ENCODE results near the gene TMEM150C. TPM values are rescaled to one million over a fixed set of nuclear protein-coding genes. Genes with fewer than 3 reads are reported as not detected.

Gene TMEM150C
- total RNA-seq, 1 experiment from 2014 or later, result 1.8 TPM

DNA sequence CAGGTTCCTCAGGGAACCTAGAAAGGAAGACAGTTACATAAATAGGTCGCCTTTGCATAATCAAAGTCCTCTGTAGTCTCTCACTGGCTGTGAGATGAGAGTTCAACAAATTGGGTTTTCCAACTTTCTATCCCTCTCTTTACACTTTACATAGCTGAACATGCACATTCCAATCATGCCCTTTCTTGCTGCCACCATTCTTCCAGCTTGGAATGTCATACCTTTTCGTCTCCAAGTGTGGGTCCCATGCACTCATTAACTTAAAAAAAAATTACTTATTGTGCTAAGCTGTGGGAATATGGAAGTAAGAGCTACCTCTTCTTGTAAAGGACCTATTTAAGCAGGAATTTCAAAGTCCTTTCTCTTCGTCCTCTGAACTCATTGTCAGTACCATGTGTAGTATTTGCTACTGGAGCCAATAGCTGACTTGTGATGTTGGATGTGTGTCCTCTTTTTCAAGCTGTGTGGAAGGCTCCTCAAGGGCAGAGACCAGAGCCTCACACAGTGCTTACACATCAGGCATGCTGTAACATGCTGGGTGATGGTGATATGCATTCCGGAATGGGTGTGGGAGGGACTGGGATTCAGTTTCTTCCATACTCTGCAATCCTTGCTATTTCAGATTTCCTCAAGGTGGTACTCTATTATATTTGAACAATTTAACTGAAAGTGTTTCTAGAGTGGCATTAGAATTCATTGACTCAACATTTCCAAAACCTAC is 124.3 kb downstream of the TMEM150C start:
- BruUV-seq (replicated peaks), result no TSS peak
- intact Hi-C loops (cut with micrococcal nuclease; ENCODE audit: unreplicated experiment), result no loop called here
- Histone ChIP-seq H3K27ac (ENCODE audit: low read length) (no peak overlapping the region), H3K4me3 (ENCODE audit: low read depth in 2 of 2, low read length in 2 of 2) (no peak overlapping the region), H3K9me3 (ENCODE audit: control insufficient read depth, insufficient read depth, low read depth, low read length) (no peaks in the 10 kb centered on the region), H3K4me1 (ENCODE audit: control insufficient read depth, insufficient read depth, low read length) (peaks cover 7% of the 10 kb centered on the region; the same call in 1 of the 2 replicates), H3K27me3 (ENCODE audit: control insufficient read depth, insufficient read depth, low read length) (no peaks in the 10 kb centered on the region), H3K36me3 (ENCODE audit: control insufficient read depth, insufficient read depth, low read length) (no peaks in the 10 kb centered on the region; the same call in 1 of the 2 replicates)
- in situ Hi-C loops (cut with HindIII; ENCODE audit: low pct_unique_long_range_greater_than_20kb, low sequenced_read_pairs), result no loop called here
- ChIA-PET CTCF (no interaction called here), POLR2A (no interaction called here)
- no peak for DNase-seq (ENCODE audit: low read depth, low spot score)
- TF ChIP-seq, protein P1, sequence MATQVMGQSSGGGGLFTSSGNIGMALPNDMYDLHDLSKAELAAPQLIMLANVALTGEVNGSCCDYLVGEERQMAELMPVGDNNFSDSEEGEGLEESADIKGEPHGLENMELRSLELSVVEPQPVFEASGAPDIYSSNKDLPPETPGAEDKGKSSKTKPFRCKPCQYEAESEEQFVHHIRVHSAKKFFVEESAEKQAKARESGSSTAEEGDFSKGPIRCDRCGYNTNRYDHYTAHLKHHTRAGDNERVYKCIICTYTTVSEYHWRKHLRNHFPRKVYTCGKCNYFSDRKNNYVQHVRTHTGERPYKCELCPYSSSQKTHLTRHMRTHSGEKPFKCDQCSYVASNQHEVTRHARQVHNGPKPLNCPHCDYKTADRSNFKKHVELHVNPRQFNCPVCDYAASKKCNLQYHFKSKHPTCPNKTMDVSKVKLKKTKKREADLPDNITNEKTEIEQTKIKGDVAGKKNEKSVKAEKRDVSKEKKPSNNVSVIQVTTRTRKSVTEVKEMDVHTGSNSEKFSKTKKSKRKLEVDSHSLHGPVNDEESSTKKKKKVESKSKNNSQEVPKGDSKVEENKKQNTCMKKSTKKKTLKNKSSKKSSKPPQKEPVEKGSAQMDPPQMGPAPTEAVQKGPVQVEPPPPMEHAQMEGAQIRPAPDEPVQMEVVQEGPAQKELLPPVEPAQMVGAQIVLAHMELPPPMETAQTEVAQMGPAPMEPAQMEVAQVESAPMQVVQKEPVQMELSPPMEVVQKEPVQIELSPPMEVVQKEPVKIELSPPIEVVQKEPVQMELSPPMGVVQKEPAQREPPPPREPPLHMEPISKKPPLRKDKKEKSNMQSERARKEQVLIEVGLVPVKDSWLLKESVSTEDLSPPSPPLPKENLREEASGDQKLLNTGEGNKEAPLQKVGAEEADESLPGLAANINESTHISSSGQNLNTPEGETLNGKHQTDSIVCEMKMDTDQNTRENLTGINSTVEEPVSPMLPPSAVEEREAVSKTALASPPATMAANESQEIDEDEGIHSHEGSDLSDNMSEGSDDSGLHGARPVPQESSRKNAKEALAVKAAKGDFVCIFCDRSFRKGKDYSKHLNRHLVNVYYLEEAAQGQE (IDR thresholded peaks at IDR 0.05; ENCODE audit: insufficient read depth in 1 of 2, low read depth in 2 of 2, low read length in 1 of 2), result no peak
- TF ChIP-seq, protein P2, sequence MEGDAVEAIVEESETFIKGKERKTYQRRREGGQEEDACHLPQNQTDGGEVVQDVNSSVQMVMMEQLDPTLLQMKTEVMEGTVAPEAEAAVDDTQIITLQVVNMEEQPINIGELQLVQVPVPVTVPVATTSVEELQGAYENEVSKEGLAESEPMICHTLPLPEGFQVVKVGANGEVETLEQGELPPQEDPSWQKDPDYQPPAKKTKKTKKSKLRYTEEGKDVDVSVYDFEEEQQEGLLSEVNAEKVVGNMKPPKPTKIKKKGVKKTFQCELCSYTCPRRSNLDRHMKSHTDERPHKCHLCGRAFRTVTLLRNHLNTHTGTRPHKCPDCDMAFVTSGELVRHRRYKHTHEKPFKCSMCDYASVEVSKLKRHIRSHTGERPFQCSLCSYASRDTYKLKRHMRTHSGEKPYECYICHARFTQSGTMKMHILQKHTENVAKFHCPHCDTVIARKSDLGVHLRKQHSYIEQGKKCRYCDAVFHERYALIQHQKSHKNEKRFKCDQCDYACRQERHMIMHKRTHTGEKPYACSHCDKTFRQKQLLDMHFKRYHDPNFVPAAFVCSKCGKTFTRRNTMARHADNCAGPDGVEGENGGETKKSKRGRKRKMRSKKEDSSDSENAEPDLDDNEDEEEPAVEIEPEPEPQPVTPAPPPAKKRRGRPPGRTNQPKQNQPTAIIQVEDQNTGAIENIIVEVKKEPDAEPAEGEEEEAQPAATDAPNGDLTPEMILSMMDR (IDR thresholded peaks at IDR 0.05), result no peak
- TF ChIP-seq SIN3A (IDR thresholded peaks at IDR 0.05; ENCODE audit: borderline replicate concordance, insufficient read depth, low read depth, low read length), result no peak
- TF ChIP-seq POLR2AphosphoS5 (IDR thresholded peaks at IDR 0.05; ENCODE audit: low read depth, low read length), result no peak
- no peak for TF ChIP-seq TCF7L2 (IDR thresholded peaks at IDR 0.05; ENCODE audit: low read depth, low read length)
- no peak for ATAC-seq

DNA sequence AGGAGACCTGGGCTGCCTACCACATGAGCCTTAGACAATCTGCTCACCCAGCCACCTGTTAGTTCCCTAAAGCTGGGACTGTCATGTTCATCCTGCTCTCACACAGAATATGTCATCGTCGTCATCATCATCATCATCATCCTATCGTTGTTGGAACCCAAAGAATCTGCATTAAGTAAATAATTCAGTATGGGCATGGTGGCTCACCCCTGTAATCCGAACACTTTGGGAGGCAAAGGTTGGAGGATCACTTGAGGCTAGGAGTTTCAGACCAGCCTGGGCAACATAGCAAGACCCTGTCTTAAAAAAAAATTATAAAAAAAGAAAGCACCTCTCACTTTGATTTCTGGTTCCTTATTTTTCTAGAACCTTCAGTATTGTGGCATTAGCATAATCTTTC is 125.0 kb downstream of the TMEM150C start:
- BruUV-seq (replicated peaks), result no TSS peak
- H3K4me3 ChIP-seq (ENCODE audit: low read depth in 2 of 2, low read length in 2 of 2), result no peak overlapping the region
- no peaks in the 10 kb centered on the region for H3K9me3 ChIP-seq (ENCODE audit: control insufficient read depth, insufficient read depth, low read depth, low read length)
- in situ Hi-C loops (cut with HindIII; ENCODE audit: low pct_unique_long_range_greater_than_20kb, low sequenced_read_pairs), result no loop called here
- CTCF ChIA-PET, result no interaction called here
- POLR2A ChIA-PET, result no interaction called here
- no peak for DNase-seq (ENCODE audit: low read depth, low spot score)
- H3K36me3 ChIP-seq (ENCODE audit: control insufficient read depth, insufficient read depth, low read length), result no peaks in the 10 kb centered on the region; the same call in 1 of the 2 replicates
- intact Hi-C loops (cut with micrococcal nuclease; ENCODE audit: unreplicated experiment), result no loop called here
- ATAC-seq, result no peak
- TF ChIP-seq TCF7L2 (IDR thresholded peaks at IDR 0.05; ENCODE audit: low read depth, low read length) (no peak), POLR2AphosphoS5 (IDR thresholded peaks at IDR 0.05; ENCODE audit: low read depth, low read length) (no peak), SIN3A (IDR thresholded peaks at IDR 0.05; ENCODE audit: borderline replicate concordance, insufficient read depth, low read depth, low read length) (no peak)
- TF ChIP-seq, protein P1 (IDR thresholded peaks at IDR 0.05; ENCODE audit: insufficient read depth in 1 of 2, low read depth in 2 of 2, low read length in 1 of 2), result no peak
- TF ChIP-seq, protein P2 (IDR thresholded peaks at IDR 0.05), result no peak
- H3K27ac ChIP-seq (ENCODE audit: low read length), result no peak overlapping the region
- H3K27me3 ChIP-seq (ENCODE audit: control insufficient read depth, insufficient read depth, low read length), result no peaks in the 10 kb centered on the region
- peaks cover 9% of the 10 kb centered on the region for H3K4me1 ChIP-seq (ENCODE audit: control insufficient read depth, insufficient read depth, low read length)
